Stimulated activated CD4-positive, alpha-beta T cell treated with anti-CD3 and anti-CD28 coated beads, TNF-alpha, amount 100 ng/mL, for 48 hours (primary cell): Measurements from ENCODE around the gene RASSF10.

Experiments used
- DNase-seq, 3 donors: peaks; one replicate each; pipeline ENCODE4 v3.0.0-alpha.2; 2020; ENCODE audit warnings: low read depth in 3 of 3

Gene RASSF10

DNA sequence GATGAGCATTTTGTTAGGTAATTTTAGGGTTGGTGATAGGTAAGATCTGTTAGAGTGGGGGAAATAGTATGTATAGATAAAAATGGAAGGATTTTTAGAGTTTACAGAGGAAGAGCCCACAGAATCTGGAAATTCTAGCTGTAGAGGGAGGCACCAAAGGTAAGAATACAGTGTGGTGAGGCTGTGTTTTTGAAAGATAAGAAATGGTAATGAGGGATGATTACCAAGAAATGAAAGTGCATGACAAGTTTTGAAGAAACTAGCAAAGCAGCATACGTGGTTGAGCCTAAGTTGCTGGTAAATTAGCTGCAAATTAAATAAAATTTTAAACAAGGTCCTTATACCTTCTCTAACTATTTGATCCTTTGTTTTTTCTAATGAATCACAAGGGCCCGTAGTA is 14.6 kb upstream of the RASSF10 start:
- no peak for DNase-seq

DNA sequence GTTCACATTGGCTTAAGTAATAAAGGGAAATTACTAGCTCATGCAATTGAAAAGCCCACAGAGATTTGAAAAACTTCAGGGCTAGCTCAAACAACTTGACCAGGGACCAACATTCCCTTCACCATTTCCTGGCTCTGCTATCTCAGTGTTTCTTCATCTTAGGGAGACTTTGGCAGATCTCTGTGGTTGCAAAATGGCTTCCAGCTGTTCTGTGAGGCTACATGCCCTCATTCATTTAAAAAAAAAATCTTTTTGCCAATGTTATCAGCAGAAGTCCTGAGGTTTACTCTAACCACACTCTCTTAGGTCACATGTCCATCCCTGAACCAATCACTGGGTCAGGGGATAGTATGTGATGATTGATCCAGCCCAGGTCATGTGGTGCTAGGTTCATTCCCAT is 13.9 kb upstream of the RASSF10 start:
- no peak for DNase-seq

DNA sequence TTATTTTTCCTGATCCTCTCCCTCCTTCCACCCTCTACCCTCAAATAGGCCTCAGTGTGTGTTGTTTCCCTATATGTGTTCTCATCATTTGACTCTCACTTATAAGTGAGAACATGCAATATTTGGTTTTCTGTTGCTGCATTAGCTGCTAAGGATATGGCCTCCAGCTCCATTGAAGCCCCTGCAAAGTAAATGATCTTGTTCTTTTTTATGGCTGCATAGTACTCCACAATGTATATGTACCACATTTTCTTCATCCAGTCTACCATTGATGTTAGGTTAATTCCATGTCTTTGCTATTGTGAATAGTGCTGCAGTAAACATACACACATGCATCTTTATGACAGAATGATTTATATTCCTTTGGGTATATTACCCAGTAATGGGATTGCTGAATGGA is 13.3 kb upstream of the RASSF10 start:
- DNase-seq, result no peak

- no peak for DNase-seq
Measured at GRCh38 chr11:12997168-12997567, 11.9 kb upstream of the RASSF10 start.

- no peak for DNase-seq
Measured at GRCh38 chr11:12998336-12998735, 10.8 kb upstream of the RASSF10 start.

DNA sequence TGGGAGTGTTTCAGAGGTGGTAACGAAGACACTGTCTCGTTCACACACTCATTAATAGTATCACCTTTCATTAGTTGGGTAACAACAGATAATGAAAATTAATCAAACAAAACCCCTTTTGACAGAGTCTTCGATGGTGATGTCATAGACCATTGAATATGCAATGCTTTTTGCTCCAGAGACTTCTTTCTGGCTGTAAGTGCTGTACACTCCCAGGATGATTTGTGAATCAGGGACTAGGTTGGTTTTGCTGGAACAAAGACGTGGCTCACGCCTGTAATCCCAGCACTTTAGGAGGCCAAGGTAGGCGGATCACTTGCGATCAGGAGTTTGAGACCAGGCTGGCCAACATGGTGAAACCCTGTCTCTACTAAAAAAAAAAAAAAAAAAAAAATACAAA is 9.5 kb upstream of the RASSF10 start:
- no peak for DNase-seq

GRCh38 chr11:13000116-13000515 is 9.0 kb upstream of the RASSF10 start:
- no peak for DNase-seq

DNA sequence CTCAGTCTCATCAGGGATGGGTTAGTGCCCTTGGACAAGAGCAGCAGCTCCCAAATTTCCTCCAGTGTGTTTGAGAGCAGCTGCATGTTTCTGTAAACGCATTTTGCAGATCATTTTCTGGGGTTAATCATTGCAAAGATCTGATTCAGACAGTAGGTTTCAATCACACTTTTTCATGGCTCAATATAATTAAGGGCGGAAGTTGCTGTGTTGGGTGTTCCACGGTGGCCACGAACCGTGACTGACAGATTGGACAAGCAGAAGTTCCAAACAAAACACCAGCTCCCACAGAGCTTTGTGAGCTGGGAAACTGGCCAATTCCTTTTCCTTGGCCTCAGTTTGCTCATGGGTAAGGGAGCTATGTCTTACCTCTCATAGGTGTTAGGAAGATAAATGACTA is 8.4 kb upstream of the RASSF10 start:
- DNase-seq, result no peak

- no peak for DNase-seq
Measured at GRCh38 chr11:13003736-13004493, 5.2 kb upstream of the RASSF10 start.

- DNase-seq, result no peak
Measured at GRCh38 chr11:13007182-13008060, 1.7 kb upstream of the RASSF10 start.

GRCh38 chr11:13008061-13008435 is 1.1 kb upstream of the RASSF10 start:
- no peak for DNase-seq

DNA sequence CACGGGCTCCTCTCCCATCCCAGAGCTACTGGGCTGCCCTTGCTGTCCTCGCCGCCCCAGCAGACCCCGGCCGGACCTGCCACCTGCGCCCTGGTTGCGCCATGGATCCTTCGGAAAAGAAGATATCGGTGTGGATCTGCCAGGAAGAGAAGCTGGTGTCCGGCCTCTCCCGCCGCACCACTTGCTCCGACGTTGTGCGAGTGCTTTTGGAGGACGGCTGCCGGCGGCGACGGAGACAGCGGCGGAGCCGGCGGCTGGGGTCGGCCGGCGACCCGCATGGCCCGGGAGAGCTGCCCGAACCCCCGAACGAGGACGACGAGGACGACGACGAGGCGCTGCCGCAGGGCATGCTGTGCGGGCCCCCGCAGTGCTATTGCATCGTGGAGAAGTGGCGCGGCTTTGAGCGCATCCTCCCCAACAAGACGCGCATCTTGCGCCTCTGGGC is 382 bp downstream of the RASSF10 start:
- no peak for DNase-seq

DNA sequence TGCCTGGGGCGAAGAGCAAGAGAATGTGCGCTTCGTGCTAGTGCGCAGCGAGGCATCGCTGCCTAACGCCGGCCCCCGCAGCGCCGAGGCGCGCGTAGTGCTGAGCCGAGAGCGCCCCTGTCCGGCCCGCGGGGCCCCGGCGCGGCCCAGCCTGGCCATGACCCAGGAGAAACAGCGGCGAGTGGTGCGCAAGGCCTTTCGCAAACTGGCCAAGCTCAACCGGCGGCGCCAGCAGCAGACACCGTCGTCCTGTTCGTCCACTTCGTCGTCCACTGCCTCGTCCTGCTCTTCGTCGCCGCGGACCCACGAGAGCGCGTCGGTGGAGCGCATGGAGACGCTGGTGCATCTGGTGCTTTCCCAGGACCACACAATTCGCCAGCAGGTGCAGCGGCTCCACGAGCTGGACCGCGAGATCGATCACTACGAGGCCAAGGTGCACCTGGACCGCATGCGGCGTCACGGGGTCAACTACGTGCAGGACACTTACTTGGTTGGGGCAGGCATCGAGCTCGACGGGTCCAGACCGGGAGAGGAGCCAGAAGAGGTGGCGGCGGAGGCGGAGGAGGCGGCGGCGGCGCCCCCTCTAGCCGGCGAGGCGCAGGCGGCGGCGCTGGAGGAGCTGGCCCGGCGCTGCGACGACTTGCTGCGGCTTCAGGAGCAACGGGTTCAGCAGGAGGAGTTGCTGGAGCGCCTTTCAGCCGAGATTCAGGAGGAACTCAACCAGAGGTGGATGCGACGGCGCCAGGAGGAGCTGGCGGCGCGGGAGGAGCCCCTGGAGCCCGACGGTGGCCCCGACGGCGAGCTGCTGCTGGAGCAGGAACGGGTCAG is 1.0 kb downstream of the RASSF10 start:
- no peak for DNase-seq

DNA sequence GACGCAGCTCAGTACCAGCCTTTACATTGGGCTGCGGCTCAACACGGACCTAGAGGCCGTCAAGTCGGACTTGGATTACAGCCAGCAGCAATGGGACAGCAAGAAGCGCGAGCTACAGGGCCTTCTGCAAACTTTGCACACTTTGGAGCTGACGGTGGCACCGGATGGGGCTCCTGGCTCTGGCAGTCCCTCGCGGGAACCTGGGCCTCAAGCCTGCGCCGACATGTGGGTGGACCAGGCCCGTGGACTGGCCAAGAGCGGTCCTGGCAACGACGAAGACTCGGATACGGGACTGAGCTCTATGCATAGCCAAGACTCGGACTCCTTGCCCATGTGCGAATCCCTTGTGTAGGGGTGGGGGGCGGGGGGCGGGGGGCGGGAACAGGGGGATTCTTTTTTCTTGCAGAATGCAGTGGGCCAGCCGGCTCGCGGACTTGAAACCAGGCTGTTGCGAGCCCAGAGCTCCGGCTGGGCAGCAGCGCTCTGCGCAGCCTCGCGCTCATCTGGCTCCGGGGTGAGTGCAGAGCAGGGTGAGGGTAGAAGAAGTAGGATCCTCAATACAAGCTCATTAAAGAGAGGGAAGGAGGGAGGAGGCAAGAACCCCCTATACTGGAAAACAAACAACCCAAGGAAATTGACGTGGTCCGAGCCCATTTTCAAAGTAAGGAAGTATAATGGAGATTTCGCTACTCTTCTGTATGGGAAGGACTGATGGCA is 1.8 kb downstream of the RASSF10 start:
- no peak for DNase-seq

- no peak for DNase-seq
Measured at GRCh38 chr11:13011466-13012055, 2.4 kb downstream of the RASSF10 start.

- no peak for DNase-seq
Measured at GRCh38 chr11:13012056-13012661, 3.0 kb downstream of the RASSF10 start.

- DNase-seq, result no peak
Measured at GRCh38 chr11:13013054-13013488, 4.0 kb downstream of the RASSF10 start.

GRCh38 chr11:13015753-13016152 is 6.6 kb downstream of the RASSF10 start:
- no peak for DNase-seq

DNA sequence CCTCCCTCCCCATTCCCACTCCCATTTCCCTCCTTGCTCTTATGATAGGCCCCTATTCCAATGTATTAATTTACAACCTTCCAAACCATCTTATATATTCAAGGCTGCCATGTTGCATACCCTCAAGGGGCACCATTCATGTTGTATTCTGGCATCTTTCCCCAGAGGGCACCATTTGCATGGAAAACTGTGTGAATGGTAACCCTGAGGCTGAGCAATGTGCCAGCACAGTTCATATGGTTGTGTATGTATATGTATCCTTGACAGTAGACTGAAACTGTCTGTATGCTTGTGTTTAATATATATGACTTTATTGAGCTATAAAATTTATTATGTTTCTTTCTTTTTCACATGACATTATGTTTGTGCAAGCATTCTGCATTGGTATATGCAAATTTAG is 7.3 kb downstream of the RASSF10 start:
- DNase-seq, result no peak

DNA sequence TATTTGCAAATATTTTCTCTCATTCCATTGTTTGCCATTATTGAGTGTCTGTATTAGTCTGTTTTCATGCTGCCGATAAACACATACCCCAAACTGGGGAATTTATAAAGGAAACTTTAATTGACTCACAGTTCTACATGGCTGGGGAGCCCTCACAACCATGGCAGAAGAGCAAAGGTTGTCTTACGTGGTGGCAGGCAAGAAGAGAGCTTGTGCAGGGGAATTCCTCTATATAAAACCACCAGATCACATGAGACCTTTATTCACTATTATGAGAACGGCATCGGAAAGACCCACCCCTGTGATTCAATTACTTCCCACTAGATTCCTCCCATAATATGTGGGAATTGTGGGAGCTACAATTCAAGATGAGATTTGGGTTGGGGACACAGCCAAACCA is 10.2 kb downstream of the RASSF10 start:
- no peak for DNase-seq

DNA sequence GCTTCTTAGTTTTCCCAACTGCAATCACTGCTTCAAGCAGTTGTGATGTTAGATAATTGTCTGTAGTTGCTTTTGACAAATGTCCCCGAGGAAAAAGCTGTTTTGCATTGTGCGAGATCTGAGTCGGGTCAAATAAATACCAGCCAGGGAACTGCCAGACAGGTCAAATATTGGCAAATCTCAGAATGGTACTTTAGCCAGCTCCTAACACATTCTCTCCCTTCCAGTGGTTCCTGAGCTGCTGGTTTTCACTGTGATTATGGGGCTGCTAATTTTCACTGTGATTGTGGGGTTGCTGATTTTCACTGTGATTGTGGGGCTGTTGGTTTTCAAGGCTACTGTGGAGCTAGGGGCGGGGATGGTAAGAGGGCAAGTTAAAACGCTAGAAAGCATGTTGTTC is 14.3 kb downstream of the RASSF10 start:
- no peak for DNase-seq
